Colonic mucosa (tissue), 4 donors: ENCODE measurements around the gene LCMT1. TPM values are rescaled to one million over a fixed set of nuclear protein-coding genes. Genes with fewer than 3 reads are reported as not detected.

Experiments used
- DNase-seq: peaks from one replicate; pipeline ENCODE4 v3.0.0-alpha.2; 2020
- H3K27ac ChIP-seq: fragments of 200-600 bp; one replicate; pipeline ENCODE4 v1.8.0; 2021
- H3K27me3 ChIP-seq: fragments of 200-600 bp; one replicate; pipeline ENCODE4 v1.8.0; 2021
- H3K36me3 ChIP-seq: fragments of 200-600 bp; one replicate; pipeline ENCODE4 v1.8.0; 2021
- H3K4me1 ChIP-seq: fragments of 200-600 bp; one replicate; pipeline ENCODE4 v1.8.0; 2021; ENCODE audit warnings: mild to moderate bottlenecking
- H3K4me3 ChIP-seq: fragments of 200-600 bp; one replicate; pipeline ENCODE4 v1.8.0; 2021
- H3K9ac ChIP-seq, 2 donors: one replicate each; pipeline ENCODE4 v1.7.0; 2013; ENCODE audit warnings: control low read depth in 2 of 2, low read depth in 2 of 2, low read length in 2 of 2
- H3K9me3 ChIP-seq: fragments of 200-600 bp; one replicate; pipeline ENCODE4 v1.8.0; 2021
- CTCF ChIP-seq: fragments of 200-600 bp; IDR thresholded peaks from one replicate; pipeline ENCODE4 v1.8.0; 2022; ENCODE audit warnings: antibody characterized with exemption, mild to moderate bottlenecking
- intact Hi-C: fragments of 100-400 bp; cut with DNase I; formaldehyde crosslinking; loops from one replicate; pipeline ENCODE4 v1.14.1; 2022
- total RNA-seq, 2 donors: library from RNA; stranded (reverse); fragmentation: NEBNext Ultra II Directional in 1 of 2; extraction: Animal tissue kit (Norgen Biotek cat#: 25700) in 1 of 2; gene quantifications; one replicate each; pipeline ENCODE4 v1.2.1, GENCODE V29; 2021
- donor health status: healthy.
- donor health status: DM: no; HTN: no; CAD: no.
- donor health status: DM: no; HTN: no; CAD: no.

Gene LCMT1
- total RNA-seq, 2 donors from 2014 or later = 46.9 to 47.6 TPM

DNA sequence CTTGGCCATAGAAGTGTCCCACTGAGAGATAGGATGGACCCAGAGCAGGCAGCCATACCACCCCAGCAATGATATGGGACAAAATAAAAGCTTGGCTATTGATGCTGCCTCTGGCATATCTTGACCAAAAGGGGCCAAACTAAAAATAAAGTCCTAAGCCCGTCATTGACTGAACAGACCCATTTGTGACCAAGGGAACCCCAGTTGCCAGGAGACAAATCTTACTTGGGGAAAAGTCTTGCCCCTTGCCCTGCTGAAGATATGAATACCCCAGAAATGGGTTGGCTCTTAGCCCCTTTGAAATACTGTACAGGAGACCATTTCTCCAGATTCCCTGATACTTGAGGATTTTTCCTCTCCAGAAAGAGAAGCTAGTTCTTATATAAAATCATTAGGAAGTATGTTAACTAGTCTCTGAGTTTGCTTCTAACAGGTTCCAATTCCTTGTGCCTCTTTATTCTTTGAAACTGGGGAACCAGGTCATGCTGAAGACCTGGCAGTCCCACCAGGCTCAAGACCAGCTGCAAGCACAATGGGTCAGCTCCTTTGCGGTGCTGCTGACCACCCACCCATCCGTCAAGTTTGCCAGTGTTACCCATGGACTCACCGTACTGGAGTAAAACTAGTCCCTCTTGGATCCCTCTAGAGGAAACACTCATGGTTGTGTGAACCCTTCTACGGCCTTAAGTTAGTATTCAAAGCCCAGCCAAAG lies 31.0 kb upstream of the LCMT1 start:
- intact Hi-C loops = no loop called here
- Histone ChIP-seq H3K27ac (no peak overlapping the region), H3K4me3 (no peak overlapping the region), H3K9me3 (no peaks in the 10 kb centered on the region), H3K9ac (no peak overlapping the region), H3K36me3 (no peaks in the 10 kb centered on the region), H3K27me3 (no peaks in the 10 kb centered on the region), H3K4me1 (no peaks in the 10 kb centered on the region)
- no peak for DNase-seq
- no peak for TF ChIP-seq CTCF

GRCh38 chr16:25081702-25082101 lies 29.8 kb upstream of the LCMT1 start:
- Histone ChIP-seq H3K27ac (no peak overlapping the region), H3K4me1 (no peaks in the 10 kb centered on the region), H3K27me3 (no peaks in the 10 kb centered on the region), H3K36me3 (no peaks in the 10 kb centered on the region), H3K9ac (no peak overlapping the region), H3K4me3 (no peak overlapping the region), H3K9me3 (no peaks in the 10 kb centered on the region)
- no peak for TF ChIP-seq CTCF
- DNase-seq = no peak
- intact Hi-C loops = no loop called here

- H3K27me3 ChIP-seq = no peaks in the 10 kb centered on the region
- H3K9ac ChIP-seq = no peak overlapping the region
- H3K4me3 ChIP-seq = no peak overlapping the region
- no peak for DNase-seq
- no peaks in the 10 kb centered on the region for H3K4me1 ChIP-seq
- no peaks in the 10 kb centered on the region for H3K9me3 ChIP-seq
- no peaks in the 10 kb centered on the region for H3K36me3 ChIP-seq
- no peak overlapping the region for H3K27ac ChIP-seq
- intact Hi-C loops = no loop called here
- TF ChIP-seq CTCF = no peak
Observed at GRCh38 chr16:25083065-25083464, 28.5 kb upstream of the LCMT1 start.

DNA sequence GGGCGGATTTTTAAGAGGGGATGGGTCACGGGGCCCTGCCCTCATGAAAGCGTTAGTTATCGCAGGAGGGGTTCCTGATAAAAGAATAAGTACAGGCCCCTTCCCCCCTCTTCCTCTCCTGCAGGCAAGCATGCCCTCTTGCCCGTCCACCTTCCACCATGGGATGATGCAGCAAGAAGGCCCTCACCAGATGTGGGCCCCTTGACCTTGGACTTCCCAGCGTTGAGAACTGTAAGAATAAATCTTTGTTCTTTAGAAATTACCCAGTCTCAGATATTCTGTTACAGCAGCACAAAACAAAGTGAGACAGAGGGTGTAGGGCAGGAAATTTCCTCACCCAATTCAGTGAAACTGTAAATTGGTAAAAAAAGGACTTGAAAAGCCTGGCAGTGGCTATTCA lies 27.8 kb upstream of the LCMT1 start:
- intact Hi-C loops = no loop called here
- Histone ChIP-seq H3K9me3 (no peaks in the 10 kb centered on the region), H3K4me3 (no peak overlapping the region), H3K27me3 (no peaks in the 10 kb centered on the region), H3K9ac (no peak overlapping the region), H3K36me3 (no peaks in the 10 kb centered on the region), H3K27ac (no peak overlapping the region), H3K4me1 (no peaks in the 10 kb centered on the region)
- DNase-seq = no peak
- no peak for TF ChIP-seq CTCF

GRCh38 chr16:25084797-25085196 lies 26.7 kb upstream of the LCMT1 start:
- H3K27me3 ChIP-seq = no peaks in the 10 kb centered on the region
- no peak overlapping the region for H3K9ac ChIP-seq
- no peaks in the 10 kb centered on the region for H3K36me3 ChIP-seq
- intact Hi-C loops = no loop called here
- H3K4me3 ChIP-seq = no peak overlapping the region
- peaks cover 4% of the 10 kb centered on the region for H3K4me1 ChIP-seq
- DNase-seq = no peak
- TF ChIP-seq CTCF = no peak
- no peak overlapping the region for H3K27ac ChIP-seq
- no peaks in the 10 kb centered on the region for H3K9me3 ChIP-seq
